HG02623 (cell line): ENCODE measurements around the gene DENND1B.
"Not testable (repeated sequence)": the region's sequence is repeated elsewhere in the genome, so short reads cannot be mapped to it uniquely, and the experiment has no call there.

Experiments
- ATAC-seq: cut with Tn5 transposase; IDR thresholded peaks from one replicate; pipeline ENCODE4 v1.9.1; 2021; ENCODE audit warnings: moderate library complexity; ENCODE audit not compliant: unreplicated experiment

Gene DENND1B

GRCh38 chr1:197567442-197567841 is 207.8 kb downstream of the DENND1B start:
- ATAC-seq = no peak

- ATAC-seq = no peak
Observed at GRCh38 chr1:197561041-197561440, 214.2 kb downstream of the DENND1B start.

- ATAC-seq = no peak
Observed at GRCh38 chr1:197559655-197560054, 215.6 kb downstream of the DENND1B start.

- ATAC-seq = no peak
Observed at GRCh38 chr1:197559244-197559643, 216.0 kb downstream of the DENND1B start.

GRCh38 chr1:197557302-197557701 is 218.0 kb downstream of the DENND1B start:
- ATAC-seq = no peak

- no peak for ATAC-seq
Observed at GRCh38 chr1:197553281-197553680, 222.0 kb downstream of the DENND1B start.

GRCh38 chr1:197546989-197547388 is 228.3 kb downstream of the DENND1B start:
- no peak for ATAC-seq

GRCh38 chr1:197544553-197544952 is 230.7 kb downstream of the DENND1B start:
- no peak for ATAC-seq

- ATAC-seq = no peak
Observed at GRCh38 chr1:197544130-197544529, 231.2 kb downstream of the DENND1B start.

GRCh38 chr1:197541411-197541810 is 233.9 kb downstream of the DENND1B start:
- no peak for ATAC-seq

- no peak for ATAC-seq
Observed at GRCh38 chr1:197526736-197527371, 248.4 kb downstream of the DENND1B start.

GRCh38 chr1:197521118-197521739 is 254.1 kb downstream of the DENND1B start:
- ATAC-seq = peak; percentile 63

GRCh38 chr1:197519741-197520334 is 255.4 kb downstream of the DENND1B start:
- peak; percentile 49 for ATAC-seq

GRCh38 chr1:197515421-197515820 is 259.9 kb downstream of the DENND1B start:
- no peak for ATAC-seq

- ATAC-seq = no peak
Observed at GRCh38 chr1:197510691-197511378, 264.4 kb downstream of the DENND1B start.

GRCh38 chr1:197496722-197497121 is 278.6 kb downstream of the DENND1B start:
- no peak for ATAC-seq

- not testable (repeated sequence) for ATAC-seq
Observed at GRCh38 chr1:197491505-197491904, 283.8 kb downstream of the DENND1B start.

- ATAC-seq = no peak
Observed at GRCh38 chr1:197486946-197487345, 288.3 kb downstream of the DENND1B start.

- ATAC-seq = no peak
Observed at GRCh38 chr1:197485790-197486189, 289.5 kb downstream of the DENND1B start.

- ATAC-seq = no peak
Observed at GRCh38 chr1:197481101-197481500, 294.2 kb downstream of the DENND1B start.

GRCh38 chr1:197480446-197480845 is 294.8 kb downstream of the DENND1B start:
- ATAC-seq = no peak

- no peak for ATAC-seq
Observed at GRCh38 chr1:197472141-197472540, 303.1 kb downstream of the DENND1B start.
